ENCODE measurements around the gene MAU2.

MAU2 gene, protein sequence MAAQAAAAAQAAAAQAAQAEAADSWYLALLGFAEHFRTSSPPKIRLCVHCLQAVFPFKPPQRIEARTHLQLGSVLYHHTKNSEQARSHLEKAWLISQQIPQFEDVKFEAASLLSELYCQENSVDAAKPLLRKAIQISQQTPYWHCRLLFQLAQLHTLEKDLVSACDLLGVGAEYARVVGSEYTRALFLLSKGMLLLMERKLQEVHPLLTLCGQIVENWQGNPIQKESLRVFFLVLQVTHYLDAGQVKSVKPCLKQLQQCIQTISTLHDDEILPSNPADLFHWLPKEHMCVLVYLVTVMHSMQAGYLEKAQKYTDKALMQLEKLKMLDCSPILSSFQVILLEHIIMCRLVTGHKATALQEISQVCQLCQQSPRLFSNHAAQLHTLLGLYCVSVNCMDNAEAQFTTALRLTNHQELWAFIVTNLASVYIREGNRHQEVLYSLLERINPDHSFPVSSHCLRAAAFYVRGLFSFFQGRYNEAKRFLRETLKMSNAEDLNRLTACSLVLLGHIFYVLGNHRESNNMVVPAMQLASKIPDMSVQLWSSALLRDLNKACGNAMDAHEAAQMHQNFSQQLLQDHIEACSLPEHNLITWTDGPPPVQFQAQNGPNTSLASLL

DNA sequence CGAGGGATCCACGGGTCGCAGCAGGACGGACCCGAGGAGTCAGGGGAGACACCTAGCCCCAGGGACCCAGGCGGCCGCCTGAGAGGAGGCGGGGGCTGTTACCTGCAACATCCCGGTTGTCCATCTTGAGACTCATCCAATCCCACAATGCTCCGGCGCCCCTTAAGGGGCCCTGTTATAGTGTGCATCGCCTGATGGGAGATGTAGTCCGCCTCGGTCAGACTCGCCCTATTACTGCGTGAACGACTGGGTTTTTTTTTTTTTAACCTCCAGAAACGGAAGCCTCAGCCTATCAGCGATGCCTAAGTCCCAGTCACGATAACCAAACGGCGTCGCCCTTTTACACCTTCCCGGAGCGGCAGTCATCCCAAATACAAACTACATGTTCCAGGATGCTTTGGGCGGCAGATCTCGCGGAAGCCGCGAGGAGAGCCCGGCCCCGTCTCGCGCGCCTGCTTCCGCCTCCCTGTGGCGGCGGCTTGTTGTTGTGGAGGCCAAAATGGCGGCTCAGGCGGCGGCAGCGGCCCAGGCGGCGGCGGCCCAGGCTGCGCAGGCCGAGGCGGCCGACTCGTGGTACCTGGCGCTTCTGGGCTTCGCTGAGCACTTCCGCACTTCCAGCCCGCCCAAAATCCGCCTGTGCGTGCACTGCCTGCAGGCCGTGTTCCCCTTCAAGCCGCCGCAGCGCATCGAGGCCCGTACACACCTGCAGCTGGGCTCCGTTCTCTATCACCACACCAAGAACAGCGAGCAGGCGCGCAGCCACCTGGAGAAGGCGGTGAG lies at the start of gene MAU2, which contains the start of gene SUGP1:
MAU2 (plus strand) TSS at position 469 of the 780 bp plus-strand sequence; CDS start at position 500, 31 bp downstream.
SUGP1 (minus strand) TSS at position 149 of the 780 bp plus-strand sequence; CDS start at position 136, 13 bp downstream.
- ChIA-PET POLR2A (interaction anchor here (0.9 kb wide), 1 partner anchor 62 kb away, joined by 3 read pairs; no protein-coding TSS in a partner anchor), CTCF (interaction anchor here (1.2 to 7.3 kb wide), 4 partner anchors 21 to 175 kb away, joined by 4 to 46 read pairs (median 8); no protein-coding TSS in a partner anchor)
- H3K4me3 ChIP-seq (ENCODE audit: low read depth, low read length) = peak within 1 kb of the TSS; percentile 99
- TF ChIP-seq, protein P1, sequence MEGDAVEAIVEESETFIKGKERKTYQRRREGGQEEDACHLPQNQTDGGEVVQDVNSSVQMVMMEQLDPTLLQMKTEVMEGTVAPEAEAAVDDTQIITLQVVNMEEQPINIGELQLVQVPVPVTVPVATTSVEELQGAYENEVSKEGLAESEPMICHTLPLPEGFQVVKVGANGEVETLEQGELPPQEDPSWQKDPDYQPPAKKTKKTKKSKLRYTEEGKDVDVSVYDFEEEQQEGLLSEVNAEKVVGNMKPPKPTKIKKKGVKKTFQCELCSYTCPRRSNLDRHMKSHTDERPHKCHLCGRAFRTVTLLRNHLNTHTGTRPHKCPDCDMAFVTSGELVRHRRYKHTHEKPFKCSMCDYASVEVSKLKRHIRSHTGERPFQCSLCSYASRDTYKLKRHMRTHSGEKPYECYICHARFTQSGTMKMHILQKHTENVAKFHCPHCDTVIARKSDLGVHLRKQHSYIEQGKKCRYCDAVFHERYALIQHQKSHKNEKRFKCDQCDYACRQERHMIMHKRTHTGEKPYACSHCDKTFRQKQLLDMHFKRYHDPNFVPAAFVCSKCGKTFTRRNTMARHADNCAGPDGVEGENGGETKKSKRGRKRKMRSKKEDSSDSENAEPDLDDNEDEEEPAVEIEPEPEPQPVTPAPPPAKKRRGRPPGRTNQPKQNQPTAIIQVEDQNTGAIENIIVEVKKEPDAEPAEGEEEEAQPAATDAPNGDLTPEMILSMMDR (IDR thresholded peaks at IDR 0.05; ENCODE audit: insufficient read depth, low read length, missing control alignments) = peak; percentile 60
- DNase-seq (ENCODE audit: low read depth, low spot score) = peak; percentile 41

DNA sequence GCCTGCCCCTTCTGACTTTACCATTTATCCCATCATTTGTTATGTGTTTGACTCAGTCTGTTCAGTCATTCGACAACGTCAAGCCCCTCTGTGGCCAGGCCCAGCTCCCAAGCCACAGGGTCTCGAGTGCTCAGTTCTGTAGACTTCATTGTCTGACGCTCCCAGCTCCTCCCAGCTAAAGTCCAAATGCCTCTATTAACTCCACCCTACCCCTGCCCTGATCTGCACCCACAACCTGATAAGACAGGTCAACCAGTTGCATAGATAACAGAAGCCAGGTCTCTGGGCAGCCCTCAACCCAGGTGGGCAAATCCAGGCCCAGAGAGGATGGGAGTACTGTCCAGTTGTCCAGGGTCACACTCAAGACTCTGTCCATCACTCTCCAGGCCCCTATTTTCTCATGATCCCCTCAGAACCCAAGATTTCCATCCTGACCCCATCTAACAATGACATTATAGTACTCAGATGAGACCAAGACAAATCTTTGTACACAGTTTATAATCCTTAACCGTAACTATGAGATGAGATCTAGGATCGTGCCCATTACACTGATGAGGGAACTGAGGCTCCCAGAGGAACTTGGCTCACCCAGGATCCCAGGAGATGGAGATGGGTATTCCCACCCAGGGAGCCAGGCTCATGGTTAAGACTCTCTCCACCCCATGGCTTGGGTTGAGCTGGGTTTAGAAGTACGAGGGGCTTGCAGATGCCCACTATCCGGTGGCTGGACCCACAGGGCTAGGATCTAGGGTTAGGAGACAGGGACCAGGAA lies 48.6 kb upstream of the MAU2 start:
- H3K4me3 ChIP-seq (ENCODE audit: low read depth, low read length) = peak overlapping the region; percentile 49
- TF ChIP-seq, protein P1 (IDR thresholded peaks at IDR 0.05; ENCODE audit: insufficient read depth, low read length, missing control alignments) = no peak
- no peak for DNase-seq (ENCODE audit: low read depth, low spot score)
- ChIA-PET POLR2A (no interaction called here), CTCF (no interaction called here)

DNA sequence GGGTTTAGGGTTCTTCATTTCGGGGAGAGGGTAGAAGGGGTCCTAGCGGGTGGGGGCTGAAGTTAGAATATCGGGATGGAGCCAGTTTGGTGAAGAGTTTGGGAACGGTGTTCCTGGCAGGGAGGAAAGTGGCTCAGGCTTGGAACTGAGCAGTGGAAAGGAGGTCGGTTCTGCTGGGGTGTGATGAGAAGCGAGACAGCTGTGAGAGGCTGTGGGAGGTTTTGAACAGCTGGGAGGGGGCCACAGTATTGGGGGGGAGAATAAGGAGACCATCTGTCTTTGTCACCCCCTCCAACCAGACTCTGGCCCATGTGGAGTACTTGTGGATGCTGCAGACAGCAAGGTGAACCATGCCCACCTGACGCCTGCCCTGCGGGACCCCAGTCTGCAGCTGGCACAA lies 46.5 kb upstream of the MAU2 start:
- ChIA-PET POLR2A (interaction anchor here (0.6 kb wide), 1 partner anchor 44 kb away, joined by 3 read pairs; no protein-coding TSS in a partner anchor), CTCF (no interaction called here)
- TF ChIP-seq, protein P1 (IDR thresholded peaks at IDR 0.05; ENCODE audit: insufficient read depth, low read length, missing control alignments) = no peak
- no peak for DNase-seq (ENCODE audit: low read depth, low spot score)
- no peak overlapping the region for H3K4me3 ChIP-seq (ENCODE audit: low read depth, low read length)

DNA sequence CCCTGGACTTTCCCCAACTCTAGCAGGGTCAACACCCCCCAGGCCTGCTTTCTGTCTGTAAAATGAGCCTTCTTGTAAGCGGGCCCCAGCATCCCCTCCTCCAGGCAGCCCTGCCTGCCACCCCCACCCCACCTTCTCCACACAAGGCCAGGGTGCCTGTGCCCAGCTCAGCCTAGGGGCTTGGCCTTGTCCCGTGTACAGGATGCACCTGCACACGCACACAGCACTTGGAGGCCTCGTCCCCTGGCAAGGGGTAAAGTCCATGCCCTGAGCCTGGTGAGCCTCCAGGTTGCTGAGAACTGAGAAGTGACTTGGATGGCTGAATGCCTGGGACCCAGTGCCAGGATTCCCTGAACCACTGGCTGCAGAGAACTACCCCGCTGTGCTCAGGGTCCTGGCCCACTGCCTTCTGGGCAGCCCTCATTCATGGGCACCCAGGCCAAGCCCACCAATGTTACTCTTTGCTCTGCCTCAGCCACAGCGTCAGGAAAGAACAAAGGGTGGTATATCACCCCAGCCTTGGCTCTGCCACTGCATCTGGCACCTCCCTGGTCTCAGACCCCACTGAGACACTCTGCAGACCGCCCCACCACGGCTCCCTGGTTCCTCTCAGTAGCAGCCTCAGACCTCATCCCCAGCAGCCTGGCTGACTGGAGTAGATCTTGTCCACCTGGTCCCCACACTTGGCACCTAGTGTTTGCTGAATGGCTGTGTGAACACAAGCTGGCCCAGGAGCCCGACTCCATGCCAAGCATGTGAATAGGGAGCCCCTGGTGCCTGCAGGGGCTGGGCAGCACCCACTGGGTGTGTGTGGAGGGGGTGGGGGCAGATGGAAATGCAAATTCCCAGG lies 45.7 kb upstream of the MAU2 start:
- no peak overlapping the region for H3K4me3 ChIP-seq (ENCODE audit: low read depth, low read length)
- ChIA-PET POLR2A (no interaction called here), CTCF (interaction anchor here (1.0 kb wide), 1 partner anchor 12 kb away, joined by 3 read pairs; no protein-coding TSS in a partner anchor)
- DNase-seq (ENCODE audit: low read depth, low spot score) = no peak
- TF ChIP-seq, protein P1 (IDR thresholded peaks at IDR 0.05; ENCODE audit: insufficient read depth, low read length, missing control alignments) = no peak

DNA sequence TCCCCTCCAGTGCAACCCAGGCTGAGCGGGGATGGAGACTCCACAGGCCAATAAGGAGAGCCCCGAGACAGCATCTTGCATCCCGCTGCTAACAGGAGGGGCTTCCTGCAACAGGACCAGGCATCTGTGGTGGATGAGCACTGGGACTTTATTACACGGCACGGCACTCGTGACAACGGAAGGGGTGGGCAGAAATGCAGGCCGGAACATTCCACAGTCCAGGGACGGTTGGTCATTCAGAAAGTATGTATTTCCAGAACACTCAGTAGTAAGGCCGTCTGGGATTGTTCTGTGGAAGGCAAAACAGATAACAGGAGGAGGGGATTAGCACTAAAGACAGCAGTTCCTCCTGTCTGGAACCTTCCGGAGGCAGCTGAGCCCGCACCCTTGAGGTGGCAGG lies 44.2 kb upstream of the MAU2 start:
- TF ChIP-seq, protein P1 (IDR thresholded peaks at IDR 0.05; ENCODE audit: insufficient read depth, low read length, missing control alignments) = no peak
- DNase-seq (ENCODE audit: low read depth, low spot score) = peak; percentile 33
- CTCF ChIA-PET = interaction anchor here (1.0 kb wide), 1 partner anchor 10 kb away, joined by 3 read pairs; no protein-coding TSS in a partner anchor
- H3K4me3 ChIP-seq (ENCODE audit: low read depth, low read length) = no peak overlapping the region
- POLR2A ChIA-PET = no interaction called here

Data from AG04449 (cell line).